ENCODE measurements around the gene SF1.

The SF1 gene

DNA sequence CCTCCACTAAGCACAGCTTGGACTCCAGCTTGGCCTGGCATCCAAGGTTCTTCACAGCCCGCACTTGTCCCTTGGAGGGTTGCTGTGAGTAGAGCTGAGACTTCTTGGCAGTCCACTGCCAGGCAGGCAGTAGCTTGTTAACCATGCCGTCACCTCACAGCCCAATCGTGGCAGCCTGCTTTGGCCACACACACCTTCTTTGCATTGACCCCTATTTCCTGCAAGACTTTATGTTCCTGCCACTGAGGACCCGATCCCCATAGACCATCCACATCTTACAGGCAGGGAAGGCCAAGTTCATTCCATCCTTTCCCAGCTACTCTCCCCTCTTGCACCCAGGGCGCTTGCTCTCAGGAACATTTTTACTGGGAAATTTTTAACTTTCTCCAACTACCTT, 16.1 kb downstream of the SF1 start:
- H4K8ac ChIP-seq (ENCODE audit: low read depth, low read length), result no peak overlapping the region
- H3K4ac ChIP-seq (ENCODE audit: low read depth, low read length), result no peak overlapping the region
- DNase-seq, result no peak
- no peak overlapping the region for H3K18ac ChIP-seq (ENCODE audit: low read length)
- H3K79me1 ChIP-seq (ENCODE audit: low read length), result peaks cover 7% of the 10 kb centered on the region
- H3K27ac ChIP-seq (ENCODE audit: low read depth, low read length), result no peak overlapping the region
- H3K4me3 ChIP-seq (ENCODE audit: low read length), result no peak overlapping the region
- H4K5ac ChIP-seq (ENCODE audit: low read length), result no peak overlapping the region
- peaks cover 24% of the 10 kb centered on the region for H3K36me3 ChIP-seq (ENCODE audit: control insufficient read depth, insufficient read depth, low read length)
- H2BK15ac ChIP-seq (replicated peaks; ENCODE audit: low read depth), result no peak overlapping the region
- no peak overlapping the region for H3K4me2 ChIP-seq (ENCODE audit: low read length)
- H3K9ac ChIP-seq (ENCODE audit: low read length), result no peak overlapping the region
- H3K4me1 ChIP-seq (ENCODE audit: control insufficient read depth, low read depth, low read length), result peaks cover 4% of the 10 kb centered on the region
- H3K79me2 ChIP-seq (ENCODE audit: control insufficient read depth, insufficient read depth, low read length), result peaks cover 4% of the 10 kb centered on the region
- no peak overlapping the region for H2AK5ac ChIP-seq (ENCODE audit: low read length)
- H3K27me3 ChIP-seq (ENCODE audit: insufficient read depth, low read length, poor library complexity), result no peaks in the 10 kb centered on the region
- no CpG with 5 or more reads among the region's 5 CpGs for WGBS (ENCODE audit: extremely low coverage, insufficient coverage, low lambda C conversion rate)
- H3K56ac ChIP-seq (ENCODE audit: low read length), result no peak overlapping the region
- no peak overlapping the region for H3K23ac ChIP-seq (ENCODE audit: low read length)
- H2BK120ac ChIP-seq (ENCODE audit: low read depth, low read length), result no peak overlapping the region
- no peak overlapping the region for H2BK5ac ChIP-seq (ENCODE audit: low read length)

DNA sequence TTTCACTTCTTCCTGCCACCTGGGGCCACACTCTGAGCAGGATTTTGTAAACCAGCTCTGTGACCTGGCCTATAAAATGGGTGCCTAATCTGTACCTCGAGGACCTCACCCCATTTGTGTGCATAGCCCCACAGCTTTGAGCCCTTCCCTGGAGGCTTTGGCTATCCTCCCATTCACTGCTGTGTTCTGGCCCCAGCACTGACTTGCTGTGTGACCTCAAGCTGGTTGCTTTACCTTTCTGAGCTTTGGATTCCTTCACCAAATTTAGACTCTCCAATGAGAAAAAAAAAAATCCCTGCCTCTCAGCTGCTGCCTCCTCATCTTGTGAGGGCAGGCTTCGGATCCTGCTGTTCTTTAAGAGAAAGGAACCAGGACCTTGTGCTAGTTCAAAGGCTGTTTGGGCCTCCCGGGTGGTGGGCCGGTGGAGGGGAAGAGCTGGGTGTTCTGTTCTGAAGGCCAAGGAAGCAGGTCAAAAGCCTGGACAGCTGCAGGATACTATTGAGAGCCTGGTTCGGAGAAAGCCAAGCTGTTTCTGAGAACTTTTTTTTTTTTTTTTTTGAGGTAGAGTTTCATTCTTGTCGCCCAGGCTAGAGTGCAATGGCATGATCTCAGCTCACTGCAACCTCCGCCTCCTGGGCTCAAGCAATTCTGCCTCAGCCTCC, 17.5 kb downstream of the SF1 start:
- H3K4me1 ChIP-seq (ENCODE audit: control insufficient read depth, low read depth, low read length), result peaks cover 4% of the 10 kb centered on the region
- H3K56ac ChIP-seq (ENCODE audit: low read length), result no peak overlapping the region
- H3K4ac ChIP-seq (ENCODE audit: low read depth, low read length), result no peak overlapping the region
- H2BK15ac ChIP-seq (replicated peaks; ENCODE audit: low read depth), result no peak overlapping the region
- H3K36me3 ChIP-seq (ENCODE audit: control insufficient read depth, insufficient read depth, low read length), result peaks cover 17% of the 10 kb centered on the region
- no peak overlapping the region for H3K4me2 ChIP-seq (ENCODE audit: low read length)
- H2AK5ac ChIP-seq (ENCODE audit: low read length), result no peak overlapping the region
- H3K18ac ChIP-seq (ENCODE audit: low read length), result no peak overlapping the region
- no peak for DNase-seq
- H3K79me2 ChIP-seq (ENCODE audit: control insufficient read depth, insufficient read depth, low read length), result no peaks in the 10 kb centered on the region
- WGBS (ENCODE audit: extremely low coverage, insufficient coverage, low lambda C conversion rate), result no CpG with 5 or more reads among the region's 7 CpGs
- no peak overlapping the region for H4K5ac ChIP-seq (ENCODE audit: low read length)
- H3K9ac ChIP-seq (ENCODE audit: low read length), result no peak overlapping the region
- H3K79me1 ChIP-seq (ENCODE audit: low read length), result no peaks in the 10 kb centered on the region
- H3K4me3 ChIP-seq (ENCODE audit: low read length), result no peak overlapping the region
- H3K27me3 ChIP-seq (ENCODE audit: insufficient read depth, low read length, poor library complexity), result no peaks in the 10 kb centered on the region
- H3K27ac ChIP-seq (ENCODE audit: low read depth, low read length), result no peak overlapping the region
- H2BK5ac ChIP-seq (ENCODE audit: low read length), result no peak overlapping the region
- no peak overlapping the region for H3K23ac ChIP-seq (ENCODE audit: low read length)
- no peak overlapping the region for H2BK120ac ChIP-seq (ENCODE audit: low read depth, low read length)
- no peak overlapping the region for H4K8ac ChIP-seq (ENCODE audit: low read depth, low read length)

DNA sequence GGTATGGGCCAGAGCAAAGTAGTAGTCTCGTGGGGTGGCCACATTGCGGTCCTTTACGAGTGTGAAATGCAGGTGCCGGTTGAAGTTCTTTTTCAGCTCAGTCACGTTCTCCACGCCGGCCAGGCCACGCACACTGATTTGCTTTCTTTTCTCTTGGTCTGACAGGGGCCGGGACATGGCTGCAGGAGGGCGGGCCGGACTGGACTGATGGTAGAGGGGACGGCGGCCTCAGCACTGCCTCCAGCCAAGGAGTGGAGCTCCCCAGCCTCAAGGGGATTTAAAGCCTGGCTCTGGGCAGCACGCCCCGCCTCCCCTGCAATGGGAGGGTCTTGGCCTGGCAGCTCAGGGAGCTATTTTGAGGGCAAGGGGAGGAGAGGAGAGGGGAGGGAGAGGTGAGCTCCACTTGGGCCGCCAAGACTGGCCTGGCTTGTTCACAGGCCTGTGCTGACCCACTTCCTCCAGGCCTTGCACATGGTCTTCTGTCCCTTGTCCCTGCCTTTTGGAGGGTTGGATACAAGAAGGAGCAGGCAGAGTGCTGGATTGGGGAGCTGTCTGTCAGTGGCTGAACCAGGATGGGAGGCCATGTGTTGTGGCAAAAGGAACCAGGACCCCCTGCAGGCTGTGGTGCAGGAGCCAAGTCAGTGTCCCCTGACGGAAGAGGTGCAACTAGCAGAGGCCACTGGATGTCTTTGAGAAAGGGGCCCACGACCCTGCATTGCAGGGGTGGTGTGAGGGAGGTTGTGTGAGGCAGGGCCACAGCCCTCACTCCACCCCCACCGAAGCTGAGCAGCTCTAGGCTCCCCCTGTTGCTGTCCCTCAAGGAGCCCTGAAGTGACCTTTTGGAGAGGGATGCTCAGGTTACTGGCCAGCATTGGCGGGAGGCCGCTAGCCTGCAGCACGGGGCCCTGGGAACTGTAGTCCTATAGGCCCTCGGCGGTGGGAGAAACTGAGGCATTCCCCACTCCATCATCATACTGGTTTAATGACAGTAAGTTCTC, 18.3 kb downstream of the SF1 start, which contains the start of gene PYGM:
TSS of gene PYGM (minus strand) at position 253 of the 998 bp plus-strand sequence. CDS start at position 177, 76 bp downstream.
- Histone ChIP-seq H2BK15ac (replicated peaks; ENCODE audit: low read depth) (no peak within 1 kb of the TSS), H3K4me2 (ENCODE audit: low read length) (no peak within 1 kb of the TSS), H2AK5ac (ENCODE audit: low read length) (no peak within 1 kb of the TSS), H3K56ac (ENCODE audit: low read length) (peak within 1 kb of the TSS; percentile 49), H3K27me3 (ENCODE audit: insufficient read depth, low read length, poor library complexity) (no peaks in the 10 kb centered on the region), H3K4ac (ENCODE audit: low read depth, low read length) (no peak within 1 kb of the TSS), H3K23ac (ENCODE audit: low read length) (no peak within 1 kb of the TSS), H3K4me3 (ENCODE audit: low read length) (no peak within 1 kb of the TSS), H3K4me1 (ENCODE audit: control insufficient read depth, low read depth, low read length) (peaks cover 4% of the 10 kb centered on the region), H3K18ac (ENCODE audit: low read length) (no peak within 1 kb of the TSS), H4K5ac (ENCODE audit: low read length) (no peak within 1 kb of the TSS), H3K36me3 (ENCODE audit: control insufficient read depth, insufficient read depth, low read length) (peaks cover 14% of the 10 kb centered on the region), H3K27ac (ENCODE audit: low read depth, low read length) (no peak within 1 kb of the TSS), H3K79me1 (ENCODE audit: low read length) (no peaks in the 10 kb centered on the region), H3K9ac (ENCODE audit: low read length) (peak within 1 kb of the TSS; percentile 29), H3K79me2 (ENCODE audit: control insufficient read depth, insufficient read depth, low read length) (no peaks in the 10 kb centered on the region), H2BK5ac (ENCODE audit: low read length) (no peak within 1 kb of the TSS), H4K8ac (ENCODE audit: low read depth, low read length) (no peak within 1 kb of the TSS), H2BK120ac (ENCODE audit: low read depth, low read length) (no peak within 1 kb of the TSS)
- WGBS (ENCODE audit: extremely low coverage, insufficient coverage, low lambda C conversion rate), result no CpG with 5 or more reads among the region's 24 CpGs
- DNase-seq, result peak; percentile 90

DNA sequence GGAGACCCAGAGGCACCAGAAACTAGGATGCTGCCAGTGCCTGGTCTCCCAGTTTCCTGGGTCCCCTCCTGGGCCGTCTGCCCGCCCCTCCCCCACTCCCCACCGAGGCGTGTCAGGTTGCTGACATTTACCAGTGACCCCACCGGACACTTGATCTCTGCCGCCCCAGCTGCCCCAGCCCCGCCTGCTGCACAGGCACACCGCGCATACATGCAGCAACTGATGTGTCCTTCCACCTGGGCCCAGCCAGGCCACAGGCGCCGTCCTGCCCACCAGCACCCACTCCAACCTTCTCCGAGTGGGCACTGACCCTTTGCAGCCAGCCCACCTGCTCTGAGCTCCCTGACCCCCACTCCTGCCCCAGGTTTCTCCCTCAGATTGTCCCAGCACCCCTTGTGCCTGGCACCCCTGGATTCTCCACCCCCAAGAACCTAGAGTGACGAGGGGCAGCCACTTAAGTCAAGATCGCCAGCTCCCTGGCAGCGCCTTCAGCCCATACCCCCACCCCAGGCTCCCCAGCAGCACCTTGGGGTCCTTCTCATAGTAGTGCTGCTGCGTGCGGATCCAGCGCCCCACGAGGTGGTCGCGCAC, 19.1 kb downstream of the SF1 start:
- Histone ChIP-seq H3K4me2 (ENCODE audit: low read length) (no peak overlapping the region), H4K5ac (ENCODE audit: low read length) (no peak overlapping the region), H3K4me3 (ENCODE audit: low read length) (no peak overlapping the region), H3K18ac (ENCODE audit: low read length) (no peak overlapping the region), H3K9ac (ENCODE audit: low read length) (no peak overlapping the region), H2BK5ac (ENCODE audit: low read length) (no peak overlapping the region), H2AK5ac (ENCODE audit: low read length) (no peak overlapping the region), H3K23ac (ENCODE audit: low read length) (no peak overlapping the region), H2BK120ac (ENCODE audit: low read depth, low read length) (no peak overlapping the region), H3K36me3 (ENCODE audit: control insufficient read depth, insufficient read depth, low read length) (peaks cover 8% of the 10 kb centered on the region), H2BK15ac (replicated peaks; ENCODE audit: low read depth) (no peak overlapping the region), H3K79me2 (ENCODE audit: control insufficient read depth, insufficient read depth, low read length) (no peaks in the 10 kb centered on the region), H3K4ac (ENCODE audit: low read depth, low read length) (no peak overlapping the region), H3K27ac (ENCODE audit: low read depth, low read length) (no peak overlapping the region), H4K8ac (ENCODE audit: low read depth, low read length) (no peak overlapping the region), H3K79me1 (ENCODE audit: low read length) (no peaks in the 10 kb centered on the region), H3K4me1 (ENCODE audit: control insufficient read depth, low read depth, low read length) (peaks cover 4% of the 10 kb centered on the region), H3K27me3 (ENCODE audit: insufficient read depth, low read length, poor library complexity) (no peaks in the 10 kb centered on the region), H3K56ac (ENCODE audit: low read length) (peak overlapping the region; percentile 49)
- no CpG with 5 or more reads among the region's 21 CpGs for WGBS (ENCODE audit: extremely low coverage, insufficient coverage, low lambda C conversion rate)
- DNase-seq, result no peak

DNA sequence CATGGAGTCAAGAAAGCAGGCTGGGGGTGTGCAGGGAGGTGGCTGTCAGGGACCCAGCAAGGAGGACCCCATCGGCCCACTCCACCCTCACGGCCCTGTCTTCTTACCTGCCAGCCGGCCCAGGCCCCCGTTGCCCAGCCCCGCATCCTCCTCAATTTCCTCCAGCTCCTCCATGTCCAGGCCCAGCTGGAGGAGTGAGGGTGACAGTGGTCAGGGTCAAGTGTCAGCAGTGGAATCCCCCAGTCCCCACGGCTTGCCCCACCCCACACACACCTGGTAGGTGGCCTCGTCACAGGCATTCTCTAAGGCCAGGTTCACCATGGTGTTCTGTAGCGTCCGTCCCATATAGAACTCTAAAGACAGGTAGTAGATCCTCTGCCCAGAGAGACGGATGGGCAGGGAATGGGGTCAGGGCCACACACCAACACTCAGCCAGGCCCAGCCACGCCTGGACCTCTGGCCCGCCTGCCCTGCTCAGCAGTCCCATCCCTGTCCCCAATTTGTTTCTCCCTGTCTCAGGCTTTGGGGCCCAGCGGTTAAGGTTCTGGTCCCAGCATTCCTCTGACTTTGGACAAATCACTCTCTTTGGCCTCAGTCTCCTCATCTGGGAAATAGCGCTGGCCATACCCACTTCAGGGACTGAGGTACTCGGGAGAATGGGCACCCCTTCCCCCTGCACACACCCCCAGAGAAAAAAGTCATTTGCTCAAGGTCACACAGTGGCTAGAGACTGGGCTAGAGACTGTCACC, 19.8 kb downstream of the SF1 start:
- H3K79me1 ChIP-seq (ENCODE audit: low read length), result no peaks in the 10 kb centered on the region
- H2AK5ac ChIP-seq (ENCODE audit: low read length), result no peak overlapping the region
- H3K9ac ChIP-seq (ENCODE audit: low read length), result no peak overlapping the region
- peaks cover 4% of the 10 kb centered on the region for H3K4me1 ChIP-seq (ENCODE audit: control insufficient read depth, low read depth, low read length)
- H3K27ac ChIP-seq (ENCODE audit: low read depth, low read length), result no peak overlapping the region
- WGBS (ENCODE audit: extremely low coverage, insufficient coverage, low lambda C conversion rate), result no CpG with 5 or more reads among the region's 15 CpGs
- H3K23ac ChIP-seq (ENCODE audit: low read length), result no peak overlapping the region
- no peak overlapping the region for H3K4me3 ChIP-seq (ENCODE audit: low read length)
- H3K56ac ChIP-seq (ENCODE audit: low read length), result no peak overlapping the region
- peaks cover 5% of the 10 kb centered on the region for H3K36me3 ChIP-seq (ENCODE audit: control insufficient read depth, insufficient read depth, low read length)
- H2BK120ac ChIP-seq (ENCODE audit: low read depth, low read length), result no peak overlapping the region
- no peak overlapping the region for H4K5ac ChIP-seq (ENCODE audit: low read length)
- H3K79me2 ChIP-seq (ENCODE audit: control insufficient read depth, insufficient read depth, low read length), result no peaks in the 10 kb centered on the region
- H3K18ac ChIP-seq (ENCODE audit: low read length), result no peak overlapping the region
- no peak overlapping the region for H3K4me2 ChIP-seq (ENCODE audit: low read length)
- no peak overlapping the region for H2BK5ac ChIP-seq (ENCODE audit: low read length)
- no peak overlapping the region for H3K4ac ChIP-seq (ENCODE audit: low read depth, low read length)
- H2BK15ac ChIP-seq (replicated peaks; ENCODE audit: low read depth), result no peak overlapping the region
- H3K27me3 ChIP-seq (ENCODE audit: insufficient read depth, low read length, poor library complexity), result no peaks in the 10 kb centered on the region
- H4K8ac ChIP-seq (ENCODE audit: low read depth, low read length), result no peak overlapping the region
- no peak for DNase-seq

Measured in mesendoderm (in vitro differentiated cells).